Lower leg skin (tissue), 4 donors: Measurements from ENCODE around the gene PLA2G3. TPM values are rescaled to one million over a fixed set of nuclear protein-coding genes. Genes with fewer than 3 reads are reported as not detected.

Experiments
- DNase-seq, 2 donors: peaks; one replicate each; pipeline ENCODE4 v3.0.0-alpha.2; 2019; ENCODE audit warnings: low spot score in 2 of 2
- H3K4me3 ChIP-seq: fragments of 200-600 bp; sonication (generic); 2 replicates; pipeline ENCODE4 v1.5.1; 2017; ENCODE audit warnings: mild to moderate bottlenecking, low read depth; ENCODE audit not compliant: poor library complexity, severe bottlenecking
- POLR2A ChIP-seq, 2 donors: fragments of 450-650 bp; IDR thresholded peaks; one replicate each; pipeline ENCODE4 v1.6.1; 2016 to 2017; ENCODE audit warnings: antibody characterized with exemption in 2 of 2, mild to moderate bottlenecking in 1 of 2, moderate library complexity in 1 of 2
- WGBS, 2 donors: methylation state at CpG; one replicate each; pipeline ENCODE4 v1.1.5; 2018; 5-methylcytosine and 5-hydroxymethylcytosine counted together
- intact Hi-C: fragments of 100-400 bp; cut with DNase I; formaldehyde crosslinking; loops from one replicate; pipeline ENCODE4 v1.15.0; 2023; ENCODE audit warnings: low total_unique reads
- total RNA-seq, 4 donors: library from RNA; depleted of rRNA; stranded (reverse); fragments of >200 nt; gene quantifications; one replicate each; pipeline ENCODE4 v1.1.0, GENCODE V29; 2016
- TF ChIP-seq, protein P1 (sequence below), 3 donors: fragments of 450-650 bp; IDR thresholded peaks; one replicate each; pipeline ENCODE4 v1.5.1; 2016; ENCODE audit warnings: antibody characterized with exemption in 3 of 3, mild to moderate bottlenecking in 3 of 3, moderate library complexity in 2 of 3

PLA2G3 gene
- total RNA-seq, 4 donors from 2014 or later, result 6.5 to 11.3 (median 8.7) TPM

DNA sequence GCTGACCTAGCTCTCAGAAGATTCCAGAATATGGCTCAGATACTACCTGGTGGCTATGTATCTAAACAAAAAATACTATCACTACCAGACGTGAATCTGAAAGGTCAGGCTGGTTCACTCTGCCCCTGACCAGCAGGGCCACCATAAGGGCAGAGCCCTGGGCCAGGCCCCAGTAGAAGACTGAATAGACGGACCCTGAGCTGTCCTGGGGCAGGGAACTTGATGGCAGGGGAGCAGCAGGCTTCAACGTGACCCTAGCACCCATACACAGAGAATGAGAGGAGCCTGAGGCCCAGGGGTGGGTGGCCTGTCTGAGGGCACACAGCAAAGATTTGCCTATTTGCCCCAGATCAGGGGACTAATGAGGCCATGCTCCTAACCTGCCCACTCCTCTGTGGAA, 13.0 kb upstream of the PLA2G3 start:
- DNase-seq, result no peak
- H3K4me3 ChIP-seq, result no peak overlapping the region
- no peak for TF ChIP-seq POLR2A (IDR thresholded peaks at IDR 0.05)
- TF ChIP-seq, protein P1, sequence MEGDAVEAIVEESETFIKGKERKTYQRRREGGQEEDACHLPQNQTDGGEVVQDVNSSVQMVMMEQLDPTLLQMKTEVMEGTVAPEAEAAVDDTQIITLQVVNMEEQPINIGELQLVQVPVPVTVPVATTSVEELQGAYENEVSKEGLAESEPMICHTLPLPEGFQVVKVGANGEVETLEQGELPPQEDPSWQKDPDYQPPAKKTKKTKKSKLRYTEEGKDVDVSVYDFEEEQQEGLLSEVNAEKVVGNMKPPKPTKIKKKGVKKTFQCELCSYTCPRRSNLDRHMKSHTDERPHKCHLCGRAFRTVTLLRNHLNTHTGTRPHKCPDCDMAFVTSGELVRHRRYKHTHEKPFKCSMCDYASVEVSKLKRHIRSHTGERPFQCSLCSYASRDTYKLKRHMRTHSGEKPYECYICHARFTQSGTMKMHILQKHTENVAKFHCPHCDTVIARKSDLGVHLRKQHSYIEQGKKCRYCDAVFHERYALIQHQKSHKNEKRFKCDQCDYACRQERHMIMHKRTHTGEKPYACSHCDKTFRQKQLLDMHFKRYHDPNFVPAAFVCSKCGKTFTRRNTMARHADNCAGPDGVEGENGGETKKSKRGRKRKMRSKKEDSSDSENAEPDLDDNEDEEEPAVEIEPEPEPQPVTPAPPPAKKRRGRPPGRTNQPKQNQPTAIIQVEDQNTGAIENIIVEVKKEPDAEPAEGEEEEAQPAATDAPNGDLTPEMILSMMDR (IDR thresholded peaks at IDR 0.05), result no peak
- WGBS, 2 donors, result 76 to 83% methylated on average over 3 of the region's 3 CpGs
- intact Hi-C loops, result no loop called here

- intact Hi-C loops, result no loop called here
- no peak for DNase-seq
- no peak for TF ChIP-seq POLR2A (IDR thresholded peaks at IDR 0.05)
- TF ChIP-seq, protein P1 (IDR thresholded peaks at IDR 0.05), result no peak
- no peak overlapping the region for H3K4me3 ChIP-seq
- 89 to 92% methylated on average over 2 of the region's 2 CpGs for WGBS, 2 donors
Measured at GRCh38 chr22:31151872-31152271, 11.6 kb upstream of the PLA2G3 start.

- TF ChIP-seq, protein P1 (IDR thresholded peaks at IDR 0.05), result no peak
- TF ChIP-seq POLR2A (IDR thresholded peaks at IDR 0.05), result no peak
- DNase-seq, result no peak
- 75 to 85% methylated on average over 3 of the region's 3 CpGs for WGBS, 2 donors
- H3K4me3 ChIP-seq, result no peak overlapping the region
- intact Hi-C loops, result no loop called here
Measured at GRCh38 chr22:31150615-31151014, 10.3 kb upstream of the PLA2G3 start.

DNA sequence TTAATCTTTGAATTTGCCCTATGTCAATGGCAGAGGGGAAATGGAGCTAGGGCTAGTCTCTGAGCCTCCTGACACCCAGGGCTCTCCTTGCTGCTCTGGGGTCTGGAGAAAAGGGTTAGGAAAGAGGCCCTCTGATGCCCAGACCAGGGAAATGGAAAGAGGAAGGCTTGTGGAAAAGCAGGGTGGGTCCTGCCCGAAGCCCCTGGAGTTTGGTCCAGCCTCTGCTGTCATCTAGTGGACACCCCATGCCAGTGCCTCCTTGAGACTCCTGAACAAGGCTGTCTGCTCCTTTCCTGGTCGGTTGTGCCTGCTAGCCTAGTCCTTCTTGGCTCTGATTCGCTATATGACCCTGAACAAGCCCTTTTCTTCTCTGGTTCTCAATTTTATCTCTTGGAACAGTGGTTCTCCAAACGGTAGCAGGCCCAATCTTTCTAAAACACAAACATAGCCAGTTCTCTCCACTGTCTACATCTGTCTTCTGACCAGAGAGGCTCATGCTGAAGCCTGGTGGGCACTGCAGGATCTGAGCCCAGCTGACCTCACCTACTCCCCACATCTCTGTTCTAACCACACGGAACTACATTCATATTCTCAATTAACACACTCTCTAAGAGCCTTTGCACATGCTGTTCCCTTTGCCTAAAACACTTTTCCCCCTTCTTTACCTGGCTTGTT, 8.8 kb upstream of the PLA2G3 start:
- H3K4me3 ChIP-seq, result no peak overlapping the region
- WGBS, 2 donors, result 25 to 26% methylated on average over 5 of the region's 5 CpGs
- intact Hi-C loops, result loop anchor here (10.0 kb wide), 1 partner anchor 514 kb away; the partner anchor contains the start of gene SLC35E4
- TF ChIP-seq, protein P1 (IDR thresholded peaks at IDR 0.05), result peak in 2 of 3 donors; percentile 31 to 86
- TF ChIP-seq POLR2A (IDR thresholded peaks at IDR 0.05), result no peak
- DNase-seq, result peak in 1 of 2 donors; percentile 40

GRCh38 chr22:31148488-31148887, 8.2 kb upstream of the PLA2G3 start:
- 78 to 81% methylated on average over 1 of the region's 1 CpG for WGBS, 2 donors
- intact Hi-C loops, result loop anchor here (10.0 kb wide), 1 partner anchor 514 kb away; the partner anchor contains the start of gene SLC35E4
- no peak overlapping the region for H3K4me3 ChIP-seq
- DNase-seq, result no peak
- TF ChIP-seq POLR2A (IDR thresholded peaks at IDR 0.05), result no peak
- TF ChIP-seq, protein P1 (IDR thresholded peaks at IDR 0.05), result no peak

GRCh38 chr22:31144223-31144622, 3.9 kb upstream of the PLA2G3 start:
- no peak for DNase-seq
- H3K4me3 ChIP-seq, result no peak overlapping the region
- TF ChIP-seq POLR2A (IDR thresholded peaks at IDR 0.05), result no peak
- TF ChIP-seq, protein P1 (IDR thresholded peaks at IDR 0.05), result no peak
- intact Hi-C loops, result loop anchor here (10.0 kb wide), 1 partner anchor 509 kb away; the partner anchor contains the start of gene SLC35E4
